ENCODE measurements around the gene FAM120A. TPM values are rescaled to one million over a fixed set of nuclear protein-coding genes. Genes with fewer than 3 reads are reported as not detected.

The FAM120A gene
- polyA plus RNA-seq, 4 donors = 36.2 to 85.8 (median 65.6) TPM

GRCh38 chr9:93523518-93524144 is 72.1 kb downstream of the FAM120A start:
- no peaks in the 10 kb centered on the region for H3K9me3 ChIP-seq (ENCODE audit: control insufficient read depth in 2 of 2, insufficient read depth in 1 of 2, low read depth in 1 of 2, low read length in 1 of 2)
- 88 to 91% (median 89%) methylated on average over 7 of the region's 7 CpGs for WGBS, 3 donors
- H3K27ac ChIP-seq (ENCODE audit: low read depth in 1 of 3, low read length in 2 of 3) = no peak overlapping the region
- no peaks in the 10 kb centered on the region for H3K4me1 ChIP-seq (ENCODE audit: control insufficient read depth in 3 of 3, insufficient read depth in 2 of 3, low read depth in 1 of 3, low read length in 2 of 3)
- peaks cover 8 to 64% (median 17%) of the 10 kb centered on the region in 3 donors for H3K36me3 ChIP-seq (ENCODE audit: control insufficient read depth in 3 of 3, insufficient read depth in 2 of 3, low read depth in 1 of 3, low read length in 3 of 3)
- no peaks in the 10 kb centered on the region for H3K27me3 ChIP-seq (ENCODE audit: control insufficient read depth in 3 of 3, insufficient read depth in 3 of 3, low read length in 3 of 3)
- H3K4me3 ChIP-seq (ENCODE audit: low read depth in 1 of 3, low read length in 3 of 3) = no peak overlapping the region
- FAIRE-seq = no peak
- no peak for DNase-seq

- H3K4me3 ChIP-seq (ENCODE audit: low read depth in 1 of 3, low read length in 3 of 3) = no peak overlapping the region
- no peak for FAIRE-seq
- H3K4me1 ChIP-seq (ENCODE audit: control insufficient read depth in 3 of 3, insufficient read depth in 2 of 3, low read depth in 1 of 3, low read length in 2 of 3) = no peaks in the 10 kb centered on the region
- peaks cover 10 to 55% (median 19%) of the 10 kb centered on the region in 3 donors for H3K36me3 ChIP-seq (ENCODE audit: control insufficient read depth in 3 of 3, insufficient read depth in 2 of 3, low read depth in 1 of 3, low read length in 3 of 3)
- no peaks in the 10 kb centered on the region for H3K9me3 ChIP-seq (ENCODE audit: control insufficient read depth in 2 of 2, insufficient read depth in 1 of 2, low read depth in 1 of 2, low read length in 1 of 2)
- DNase-seq = no peak
- 92 to 95% (median 94%) methylated on average over 5 of the region's 5 CpGs for WGBS, 3 donors
- H3K27me3 ChIP-seq (ENCODE audit: control insufficient read depth in 3 of 3, insufficient read depth in 3 of 3, low read length in 3 of 3) = no peaks in the 10 kb centered on the region
- no peak overlapping the region for H3K27ac ChIP-seq (ENCODE audit: low read depth in 1 of 3, low read length in 2 of 3)
Observed at GRCh38 chr9:93525476-93525875, 74.0 kb downstream of the FAM120A start.

DNA sequence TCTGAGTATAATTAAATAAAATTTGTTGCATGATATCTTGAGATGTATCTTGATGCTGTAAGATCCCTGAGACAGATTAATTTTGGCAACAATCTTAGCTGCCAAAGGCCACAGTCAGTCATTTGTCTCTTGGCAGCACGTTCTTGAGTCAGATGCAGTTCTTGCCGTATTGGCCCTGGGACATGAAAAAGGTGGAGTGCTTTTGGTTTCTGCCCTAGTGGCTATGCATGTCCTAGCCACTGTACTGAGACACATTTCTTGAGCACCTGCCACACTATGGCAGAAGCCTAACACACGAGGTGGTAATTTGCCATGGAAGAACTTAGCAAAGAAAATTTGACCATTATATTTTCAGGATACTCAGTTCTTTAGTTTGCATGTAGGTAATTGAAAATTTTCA is 79.9 kb downstream of the FAM120A start:
- no peak for FAIRE-seq
- Histone ChIP-seq H3K27me3 (ENCODE audit: control insufficient read depth in 3 of 3, insufficient read depth in 3 of 3, low read length in 3 of 3) (no peaks in the 10 kb centered on the region), H3K9me3 (ENCODE audit: control insufficient read depth in 2 of 2, insufficient read depth in 1 of 2, low read depth in 1 of 2, low read length in 1 of 2) (no peaks in the 10 kb centered on the region), H3K36me3 (ENCODE audit: control insufficient read depth in 3 of 3, insufficient read depth in 2 of 3, low read depth in 1 of 3, low read length in 3 of 3) (peaks cover 7 to 47% (median 12%) of the 10 kb centered on the region in 3 donors), H3K4me3 (ENCODE audit: low read depth in 1 of 3, low read length in 3 of 3) (no peak overlapping the region), H3K27ac (ENCODE audit: low read depth in 1 of 3, low read length in 2 of 3) (no peak overlapping the region), H3K4me1 (ENCODE audit: control insufficient read depth in 3 of 3, insufficient read depth in 2 of 3, low read depth in 1 of 3, low read length in 2 of 3) (no peaks in the 10 kb centered on the region)
- 69 to 75% (median 74%) methylated on average over 3 of the region's 3 CpGs for WGBS, 3 donors
- DNase-seq = no peak

GRCh38 chr9:93532141-93532540 is 80.7 kb downstream of the FAM120A start:
- no peak for DNase-seq
- no peaks in the 10 kb centered on the region for H3K9me3 ChIP-seq (ENCODE audit: control insufficient read depth in 2 of 2, insufficient read depth in 1 of 2, low read depth in 1 of 2, low read length in 1 of 2)
- FAIRE-seq = no peak

GRCh38 chr9:93533863-93534262 is 82.4 kb downstream of the FAM120A start:
- H3K27me3 ChIP-seq (ENCODE audit: control insufficient read depth in 3 of 3, insufficient read depth in 3 of 3, low read length in 3 of 3) = no peaks in the 10 kb centered on the region
- H3K9me3 ChIP-seq (ENCODE audit: control insufficient read depth in 2 of 2, insufficient read depth in 1 of 2, low read depth in 1 of 2, low read length in 1 of 2) = no peaks in the 10 kb centered on the region
- peaks cover 4 to 43% (median 8%) of the 10 kb centered on the region in 3 donors for H3K36me3 ChIP-seq (ENCODE audit: control insufficient read depth in 3 of 3, insufficient read depth in 2 of 3, low read depth in 1 of 3, low read length in 3 of 3)
- H3K27ac ChIP-seq (ENCODE audit: low read depth in 1 of 3, low read length in 2 of 3) = no peak overlapping the region
- no peak for DNase-seq
- 84 to 94% (median 92%) methylated on average over 8 of the region's 8 CpGs for WGBS, 3 donors
- FAIRE-seq = no peak
- H3K4me1 ChIP-seq (ENCODE audit: control insufficient read depth in 3 of 3, insufficient read depth in 2 of 3, low read depth in 1 of 3, low read length in 2 of 3) = no peaks in the 10 kb centered on the region
- H3K4me3 ChIP-seq (ENCODE audit: low read depth in 1 of 3, low read length in 3 of 3) = no peak overlapping the region

More at GRCh38 chr9:93532141-93532540, 80.7 kb downstream of the FAM120A start:
- Histone ChIP-seq H3K27me3 (ENCODE audit: control insufficient read depth in 3 of 3, insufficient read depth in 3 of 3, low read length in 3 of 3) (no peaks in the 10 kb centered on the region), H3K4me3 (ENCODE audit: low read depth in 1 of 3, low read length in 3 of 3) (no peak overlapping the region), H3K4me1 (ENCODE audit: control insufficient read depth in 3 of 3, insufficient read depth in 2 of 3, low read depth in 1 of 3, low read length in 2 of 3) (no peaks in the 10 kb centered on the region), H3K36me3 (ENCODE audit: control insufficient read depth in 3 of 3, insufficient read depth in 2 of 3, low read depth in 1 of 3, low read length in 3 of 3) (peaks cover 4 to 47% (median 12%) of the 10 kb centered on the region in 3 donors), H3K27ac (ENCODE audit: low read depth in 1 of 3, low read length in 2 of 3) (no peak overlapping the region)
- 74 to 90% (median 85%) methylated on average over 8 of the region's 8 CpGs for WGBS, 3 donors

GRCh38 chr9:93536167-93536566 is 84.7 kb downstream of the FAM120A start:
- Histone ChIP-seq H3K9me3 (ENCODE audit: control insufficient read depth in 2 of 2, insufficient read depth in 1 of 2, low read depth in 1 of 2, low read length in 1 of 2) (no peaks in the 10 kb centered on the region), H3K4me3 (ENCODE audit: low read depth in 1 of 3, low read length in 3 of 3) (no peak overlapping the region), H3K27me3 (ENCODE audit: control insufficient read depth in 3 of 3, insufficient read depth in 3 of 3, low read length in 3 of 3) (no peaks in the 10 kb centered on the region), H3K27ac (ENCODE audit: low read depth in 1 of 3, low read length in 2 of 3) (no peak overlapping the region), H3K36me3 (ENCODE audit: control insufficient read depth in 3 of 3, insufficient read depth in 2 of 3, low read depth in 1 of 3, low read length in 3 of 3) (peaks cover 4 to 51% (median 10%) of the 10 kb centered on the region in 3 donors), H3K4me1 (ENCODE audit: control insufficient read depth in 3 of 3, insufficient read depth in 2 of 3, low read depth in 1 of 3, low read length in 2 of 3) (no peaks in the 10 kb centered on the region)
- FAIRE-seq (no peak), DNase-seq (no peak)
- 90 to 99% (median 94%) methylated on average over 4 of the region's 4 CpGs for WGBS, 3 donors

DNA sequence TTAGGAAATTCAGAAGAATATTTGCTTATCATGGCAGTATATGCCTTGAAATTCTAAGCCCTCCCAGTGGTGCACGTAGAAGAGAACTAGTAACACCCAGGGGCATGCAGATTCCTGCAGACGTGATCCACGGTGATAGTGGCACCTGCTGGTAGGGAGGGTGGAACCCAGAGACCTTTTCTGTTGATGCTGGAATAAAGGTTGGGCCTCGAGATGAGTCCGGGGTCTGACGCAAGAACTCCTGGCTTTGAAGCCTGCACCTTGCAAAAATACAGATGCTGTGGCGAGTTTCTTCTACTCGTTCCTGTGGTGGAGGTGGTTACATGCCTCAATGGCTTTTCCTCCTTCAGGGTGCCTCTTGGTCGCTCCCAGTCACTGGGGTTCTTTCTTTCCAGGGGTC is 85.4 kb downstream of the FAM120A start:
- no peak for FAIRE-seq
- H3K36me3 ChIP-seq (ENCODE audit: control insufficient read depth in 3 of 3, insufficient read depth in 2 of 3, low read depth in 1 of 3, low read length in 3 of 3) = peaks cover 4 to 50% (median 8%) of the 10 kb centered on the region in 3 donors
- no peak for DNase-seq
- no peaks in the 10 kb centered on the region for H3K9me3 ChIP-seq (ENCODE audit: control insufficient read depth in 2 of 2, insufficient read depth in 1 of 2, low read depth in 1 of 2, low read length in 1 of 2)
- H3K4me3 ChIP-seq (ENCODE audit: low read depth in 1 of 3, low read length in 3 of 3) = no peak overlapping the region
- no peak overlapping the region for H3K27ac ChIP-seq (ENCODE audit: low read depth in 1 of 3, low read length in 2 of 3)
- no peaks in the 10 kb centered on the region for H3K4me1 ChIP-seq (ENCODE audit: control insufficient read depth in 3 of 3, insufficient read depth in 2 of 3, low read depth in 1 of 3, low read length in 2 of 3)
- no peaks in the 10 kb centered on the region for H3K27me3 ChIP-seq (ENCODE audit: control insufficient read depth in 3 of 3, insufficient read depth in 3 of 3, low read length in 3 of 3)
- WGBS, 3 donors = 73 to 81% (median 80%) methylated on average over 9 of the region's 9 CpGs

GRCh38 chr9:93540305-93540704 is 88.8 kb downstream of the FAM120A start:
- H3K9me3 ChIP-seq (ENCODE audit: control insufficient read depth in 2 of 2, insufficient read depth in 1 of 2, low read depth in 1 of 2, low read length in 1 of 2) = no peaks in the 10 kb centered on the region
- no peaks in the 10 kb centered on the region for H3K27me3 ChIP-seq (ENCODE audit: control insufficient read depth in 3 of 3, insufficient read depth in 3 of 3, low read length in 3 of 3)
- DNase-seq (no peak), FAIRE-seq (no peak)
- H3K4me3 ChIP-seq (ENCODE audit: low read depth in 1 of 3, low read length in 3 of 3) = no peak overlapping the region
- H3K4me1 ChIP-seq (ENCODE audit: control insufficient read depth in 3 of 3, insufficient read depth in 2 of 3, low read depth in 1 of 3, low read length in 2 of 3) = no peaks in the 10 kb centered on the region
- WGBS, 3 donors = 94 to 96% (median 96%) methylated on average over 8 of the region's 8 CpGs
- H3K36me3 ChIP-seq (ENCODE audit: control insufficient read depth in 3 of 3, insufficient read depth in 2 of 3, low read depth in 1 of 3, low read length in 3 of 3) = peaks cover 9 to 45% (median 17%) of the 10 kb centered on the region in 3 donors
- no peak overlapping the region for H3K27ac ChIP-seq (ENCODE audit: low read depth in 1 of 3, low read length in 2 of 3)

DNA sequence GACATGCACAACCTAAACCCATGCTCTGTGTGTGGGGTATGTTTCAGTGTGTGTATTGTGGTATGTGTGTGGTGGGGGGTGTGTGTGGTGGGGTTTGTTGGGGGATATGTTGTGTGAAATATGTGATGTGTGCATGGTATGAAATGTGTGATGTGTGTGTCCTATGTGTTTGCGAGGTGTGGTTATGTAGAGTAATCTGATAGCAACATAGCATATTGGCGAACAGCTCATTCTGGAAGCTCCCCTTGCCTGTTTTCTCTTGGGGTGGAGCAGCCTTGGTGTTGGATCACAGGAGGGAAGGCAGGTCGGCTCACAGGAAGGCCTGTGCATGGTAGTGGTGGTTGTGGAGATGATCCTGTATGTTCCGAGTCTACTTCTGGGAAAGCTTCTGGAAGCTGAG is 89.5 kb downstream of the FAM120A start:
- FAIRE-seq = no peak

More for the DNA sequence above, 89.5 kb downstream of the FAM120A start:
- no peak for DNase-seq
- no peaks in the 10 kb centered on the region for H3K4me1 ChIP-seq (ENCODE audit: control insufficient read depth in 3 of 3, insufficient read depth in 2 of 3, low read depth in 1 of 3, low read length in 2 of 3)
- no peak overlapping the region for H3K27ac ChIP-seq (ENCODE audit: low read depth in 1 of 3, low read length in 2 of 3)
- no peaks in the 10 kb centered on the region for H3K9me3 ChIP-seq (ENCODE audit: control insufficient read depth in 2 of 2, insufficient read depth in 1 of 2, low read depth in 1 of 2, low read length in 1 of 2)
- no peaks in the 10 kb centered on the region for H3K27me3 ChIP-seq (ENCODE audit: control insufficient read depth in 3 of 3, insufficient read depth in 3 of 3, low read length in 3 of 3)
- peaks cover 7 to 46% (median 17%) of the 10 kb centered on the region in 3 donors for H3K36me3 ChIP-seq (ENCODE audit: control insufficient read depth in 3 of 3, insufficient read depth in 2 of 3, low read depth in 1 of 3, low read length in 3 of 3)
- WGBS, 3 donors = 92 to 94% (median 93%) methylated on average over 4 of the region's 4 CpGs
- H3K4me3 ChIP-seq (ENCODE audit: low read depth in 1 of 3, low read length in 3 of 3) = no peak overlapping the region

Data from small intestine (tissue), 7 donors.